Stimulated activated effector memory CD8-positive, alpha-beta T cell treated with anti-CD3 and anti-CD28 coated beads, Interleukin-12 subunit alpha, Interleukin-12 subunit beta, amount 100 ng/mL, for 72 hours (primary cell): ENCODE measurements around the gene CYSRT1.

Source experiments
- ATAC-seq: fragments of 150-1000 bp; cut with Tn5 transposase; 2 replicates; pipeline ENCODE4 v1.10.0; 2021
- DNase-seq, 2 donors: peaks; one replicate each; pipeline ENCODE4 v3.0.0; 2021 to 2022; ENCODE audit warnings: low spot score in 2 of 2
- H3K27ac Mint-ChIP-seq: one replicate; pipeline ENCODE4 v1.8.0; 2022; ENCODE audit warnings: mild to moderate bottlenecking, mixed read lengths
- H3K36me3 Mint-ChIP-seq: one replicate; pipeline ENCODE4 v1.8.0; 2022; ENCODE audit warnings: mild to moderate bottlenecking, mixed read lengths
- H3K4me1 Mint-ChIP-seq: one replicate; pipeline ENCODE4 v1.8.0; 2022; ENCODE audit warnings: mixed read lengths
- H3K4me3 Mint-ChIP-seq: one replicate; pipeline ENCODE4 v1.8.0; 2022; ENCODE audit warnings: mild to moderate bottlenecking, mixed read lengths
- H3K9me3 Mint-ChIP-seq: one replicate; pipeline ENCODE4 v1.8.0; 2022; ENCODE audit warnings: mixed read lengths

The CYSRT1 gene

DNA sequence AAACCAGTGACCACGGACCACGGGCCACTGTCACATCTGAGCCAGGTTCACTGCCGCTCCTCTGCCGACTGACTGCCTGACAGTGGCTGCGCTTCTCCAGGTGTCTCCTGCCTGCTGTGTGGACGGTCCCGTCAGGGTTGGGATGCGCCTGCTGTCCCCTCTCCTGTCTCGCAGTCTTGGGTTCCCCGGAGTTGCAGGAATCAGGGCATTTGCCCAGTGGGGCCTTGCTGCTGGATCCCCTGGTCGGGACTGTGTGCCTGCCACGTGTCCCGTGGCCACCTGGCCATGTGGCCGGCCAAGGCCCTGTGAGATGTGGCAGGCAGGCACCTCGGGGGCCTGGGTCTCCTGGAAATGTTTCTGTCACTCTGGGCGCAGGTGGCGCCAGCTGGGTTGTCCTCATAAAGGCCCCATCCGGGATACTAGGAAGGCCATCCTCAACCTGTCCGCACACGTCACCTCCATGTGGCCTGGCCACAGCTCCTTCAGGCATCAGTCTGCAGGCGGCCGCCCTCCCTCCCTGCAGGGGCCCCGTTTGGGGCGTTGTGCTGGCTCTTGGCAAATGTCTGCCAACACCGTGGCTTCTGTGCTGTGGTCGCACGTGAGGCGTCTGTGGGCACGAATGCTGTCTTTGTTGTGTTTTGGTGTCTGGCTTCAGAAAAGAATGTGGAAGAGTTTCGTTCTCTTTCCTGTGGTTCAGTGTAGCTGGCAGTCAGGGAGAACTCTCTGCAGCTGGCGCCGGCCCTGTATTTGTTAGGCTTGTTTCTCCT, 46.1 kb downstream of the CYSRT1 start:
- H3K4me3 Mint-ChIP-seq, result no peak overlapping the region
- ATAC-seq, result no peak

DNA sequence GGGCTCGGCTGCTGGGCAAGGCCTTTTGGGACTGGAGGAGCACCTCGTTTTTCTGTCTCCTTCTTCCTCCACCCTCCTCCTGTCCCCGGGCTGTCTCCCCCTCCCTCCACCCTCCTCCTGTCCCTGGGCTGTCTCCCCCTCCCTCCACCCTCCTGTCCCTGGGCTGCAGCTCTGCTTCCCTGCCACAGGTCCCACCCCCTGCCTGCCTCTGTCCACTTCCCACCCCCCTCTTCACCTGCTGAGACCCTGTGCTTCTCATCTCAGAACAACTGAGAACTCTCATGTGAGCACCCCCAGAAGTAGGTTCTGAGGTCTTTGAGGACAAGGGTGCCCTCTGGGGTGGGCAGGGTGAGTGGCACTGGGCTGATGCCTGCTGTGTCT, 46.7 kb downstream of the CYSRT1 start:
- Mint-ChIP-seq H3K36me3 (peaks cover 54% of the 10 kb centered on the region), H3K4me3 (no peak overlapping the region), H3K27ac (peak overlapping the region; percentile 37), H3K4me1 (peaks cover 42% of the 10 kb centered on the region), H3K9me3 (no peaks in the 10 kb centered on the region)
- no peak for ATAC-seq
- no peak for DNase-seq

More for the DNA sequence above, 46.1 kb downstream of the CYSRT1 start:
- Mint-ChIP-seq H3K36me3 (peaks cover 59% of the 10 kb centered on the region), H3K9me3 (no peaks in the 10 kb centered on the region), H3K27ac (peak overlapping the region; percentile 37), H3K4me1 (peaks cover 41% of the 10 kb centered on the region)
- DNase-seq, result no peak

DNA sequence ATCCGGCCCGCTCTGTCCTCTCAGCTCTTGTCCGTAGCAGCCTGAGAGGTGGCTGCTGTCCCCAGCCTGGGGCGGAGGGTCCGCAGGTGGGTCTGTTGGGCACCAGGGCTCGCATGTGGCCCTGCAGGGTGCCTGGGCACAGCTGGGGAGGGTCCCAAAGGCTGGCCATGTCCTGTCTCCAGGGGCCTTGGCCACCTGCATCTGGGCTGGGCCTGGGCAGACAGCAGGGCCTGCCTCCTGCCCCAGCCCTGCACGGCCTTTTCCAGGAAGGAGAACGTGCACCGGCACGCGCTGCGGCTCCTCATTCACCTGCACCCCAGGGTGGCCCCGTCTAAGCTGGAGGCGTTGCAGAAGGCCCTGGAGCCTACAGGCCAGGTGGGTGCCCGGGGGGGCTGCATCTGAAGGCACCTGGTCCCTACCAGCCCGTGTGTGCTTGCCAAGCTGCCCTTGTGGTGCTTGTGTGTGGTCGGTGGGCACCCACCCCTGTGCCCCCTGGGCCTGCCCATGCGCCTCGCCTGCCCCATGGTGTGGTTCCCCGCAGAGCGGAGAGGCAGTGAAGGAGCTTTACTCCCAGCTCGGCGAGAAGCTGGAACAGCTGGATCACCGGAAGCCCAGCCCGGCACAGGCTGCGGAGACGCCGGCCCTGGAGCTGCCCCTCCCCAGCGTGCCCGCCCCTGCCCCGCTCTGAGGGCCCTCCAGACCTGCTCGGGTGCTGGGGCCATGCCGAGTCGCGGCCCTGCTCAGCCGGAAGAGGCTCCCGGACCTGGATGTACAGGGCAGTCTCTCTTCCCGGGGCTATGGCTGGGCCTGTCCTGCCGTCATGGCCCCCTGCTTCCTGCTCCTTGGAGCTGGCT, 47.5 kb downstream of the CYSRT1 start:
- Mint-ChIP-seq H3K36me3 (peaks cover 46% of the 10 kb centered on the region), H3K27ac (no peak overlapping the region), H3K9me3 (no peaks in the 10 kb centered on the region), H3K4me3 (no peak overlapping the region), H3K4me1 (peaks cover 49% of the 10 kb centered on the region)
- ATAC-seq (no peak), DNase-seq (no peak)

DNA sequence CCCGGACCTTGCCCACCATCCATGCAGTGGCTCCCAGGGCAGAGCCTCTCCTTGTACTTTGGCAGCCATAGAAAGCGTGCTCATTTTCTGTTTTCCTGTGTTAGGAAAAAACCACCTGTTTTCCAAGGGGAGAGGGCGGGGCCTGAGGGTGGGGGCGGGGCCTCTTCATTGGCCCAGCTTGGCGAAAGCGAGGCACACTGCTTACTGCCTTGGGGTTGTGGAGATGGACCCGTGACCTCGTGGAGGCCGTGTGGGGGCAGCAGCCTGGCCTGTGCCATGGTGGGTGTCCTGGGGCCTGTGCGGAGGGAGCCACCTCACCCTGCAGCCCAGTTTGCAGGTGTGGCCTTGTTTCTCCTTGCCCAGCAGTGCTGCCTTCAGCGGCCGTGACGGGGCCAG, 48.1 kb downstream of the CYSRT1 start:
- Mint-ChIP-seq H3K36me3 (peaks cover 40% of the 10 kb centered on the region), H3K4me3 (no peak overlapping the region), H3K4me1 (peaks cover 49% of the 10 kb centered on the region), H3K27ac (no peak overlapping the region), H3K9me3 (no peaks in the 10 kb centered on the region)
- DNase-seq (no peak), ATAC-seq (no peak)

DNA sequence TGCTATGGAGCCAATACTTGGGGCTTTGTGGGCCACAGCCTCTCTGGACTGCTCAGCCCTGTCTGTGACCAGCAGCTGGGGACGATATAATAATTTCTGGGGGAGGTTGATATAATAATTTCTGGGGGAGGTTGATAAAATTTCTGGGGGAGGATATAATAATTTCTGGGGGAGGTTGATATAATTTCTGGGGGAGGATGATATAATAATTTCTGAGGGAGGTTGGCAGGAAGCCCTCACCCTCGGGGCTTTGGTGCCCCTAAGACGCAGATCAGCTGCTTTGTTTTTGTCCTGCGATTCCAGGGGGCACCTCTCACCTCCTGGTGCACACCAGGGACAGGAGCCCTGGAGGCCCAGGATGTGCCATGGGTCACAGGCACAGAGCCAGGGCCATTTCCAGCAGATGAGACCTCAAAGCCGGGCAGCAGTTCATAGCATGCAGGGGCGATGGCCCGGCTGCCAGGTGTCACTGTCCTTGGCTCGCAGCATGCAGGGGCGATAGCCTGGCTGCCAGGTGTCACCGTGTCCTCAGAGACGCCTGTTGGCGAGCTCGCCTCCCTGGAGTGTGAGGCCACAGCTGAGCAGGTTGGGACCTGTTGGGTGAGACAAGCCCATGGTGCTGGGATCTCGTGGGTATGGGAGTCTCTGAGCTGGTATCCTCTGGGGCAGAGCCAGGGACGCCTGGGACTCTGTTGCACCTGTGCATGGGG, 48.8 kb downstream of the CYSRT1 start:
- Mint-ChIP-seq H3K4me3 (no peak overlapping the region), H3K36me3 (peaks cover 33% of the 10 kb centered on the region), H3K9me3 (no peaks in the 10 kb centered on the region), H3K27ac (no peak overlapping the region), H3K4me1 (peaks cover 43% of the 10 kb centered on the region)
- ATAC-seq (no peak), DNase-seq (no peak)

DNA sequence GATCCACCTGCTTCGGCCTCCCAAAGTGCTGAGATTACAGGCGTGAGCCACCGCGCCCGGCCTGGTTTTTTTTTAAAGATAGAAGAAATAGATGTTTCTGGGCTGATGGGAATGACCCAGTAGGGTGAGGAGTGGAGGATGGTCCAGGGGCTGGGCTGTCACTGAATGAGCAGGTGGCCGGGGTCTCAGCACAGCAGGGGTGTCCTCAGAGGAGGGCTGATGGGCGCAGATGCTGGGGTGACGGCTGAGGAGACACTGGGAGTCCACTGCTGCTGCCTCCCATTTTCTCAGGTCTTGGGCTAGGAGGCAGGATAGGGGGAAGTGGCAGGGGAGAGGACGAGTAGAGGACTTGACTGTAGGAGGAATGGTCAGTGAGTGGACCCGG, 50.2 kb downstream of the CYSRT1 start:
- peak overlapping the region; percentile 11 for H3K4me3 Mint-ChIP-seq
- peak overlapping the region; percentile 77 for H3K27ac Mint-ChIP-seq
- H3K9me3 Mint-ChIP-seq, result no peaks in the 10 kb centered on the region
- peaks cover 19% of the 10 kb centered on the region for H3K36me3 Mint-ChIP-seq
- H3K4me1 Mint-ChIP-seq, result peaks cover 33% of the 10 kb centered on the region
- ATAC-seq (no peak), DNase-seq (no peak)
